Keratinocyte (primary cell): ENCODE measurements around the gene ZBTB11. TPM values are rescaled to one million over a fixed set of nuclear protein-coding genes. Genes with fewer than 3 reads are reported as not detected.
"Not testable (repeated sequence)": the region's sequence is repeated elsewhere in the genome, so short reads cannot be mapped to it uniquely, and the experiment has no call there.

Source experiments
- DNase-seq: peaks from one replicate; pipeline ENCODE4 v3.0.0-alpha.2; 2011; ENCODE audit warnings: low read depth, missing footprints, low spot score
- FAIRE-seq: peaks from 2 replicates; lab custom pipeline; 2011; peaks lifted over from hg19 to GRCh38; lab: Jason Lieb, UNC
- H2AFZ ChIP-seq: 2 replicates; pipeline ENCODE4 v1.6.0; 2012; ENCODE audit warnings: low read length, control low read depth, inconsistent platforms; ENCODE audit not compliant: control insufficient read depth
- H3K27ac ChIP-seq: 2 replicates; pipeline ENCODE4 v1.5.1; 2011; ENCODE audit warnings: low read length; ENCODE audit not compliant: control insufficient read depth, insufficient read depth
- H3K27me3 ChIP-seq: 3 replicates; pipeline ENCODE4 v1.6.0; 2011; ENCODE audit warnings: low read length; ENCODE audit not compliant: control insufficient read depth, insufficient read depth; ENCODE audit errors: extremely low read depth
- H3K36me3 ChIP-seq, 2 experiments: 2 replicates in 1 of 2; 3 replicates in 1 of 2; pipeline ENCODE4 v1.5.1; 2011; ENCODE audit warnings: low read length in 2 of 2, mild to moderate bottlenecking in 1 of 2; ENCODE audit not compliant: control insufficient read depth in 2 of 2, insufficient read depth in 2 of 2; ENCODE audit errors: extremely low read depth in 1 of 2
- H3K4me1 ChIP-seq: 3 replicates; pipeline ENCODE4 v1.5.1; 2011; ENCODE audit warnings: low read length; ENCODE audit not compliant: control insufficient read depth, insufficient read depth; ENCODE audit errors: extremely low read depth
- H3K4me2 ChIP-seq: 3 replicates; pipeline ENCODE4 v1.6.0; 2011; ENCODE audit warnings: low read depth, low read length; ENCODE audit not compliant: control insufficient read depth, insufficient read depth; ENCODE audit errors: extremely low read depth
- H3K4me3 ChIP-seq, 3 experiments: fragments of 200-600 bp in 1 of 3; sonication (generic) in 1 of 3; 2 replicates in 2 of 3; 3 replicates in 1 of 3; pipeline ENCODE4 v1.5.1; 2011 to 2016; ENCODE audit warnings: low read length in 3 of 3, mild to moderate bottlenecking in 3 of 3, control low read depth in 2 of 3, inconsistent platforms in 1 of 3, low read depth in 1 of 3, mixed read lengths in 1 of 3, mixed run types in 1 of 3, moderate library complexity in 1 of 3; ENCODE audit not compliant: control insufficient read depth in 2 of 3, insufficient read depth in 2 of 3; ENCODE audit errors: extremely low read depth in 1 of 3
- H3K79me2 ChIP-seq: 2 replicates; pipeline ENCODE4 v1.6.0; 2012; ENCODE audit warnings: low read length; ENCODE audit not compliant: control insufficient read depth, insufficient read depth
- H3K9ac ChIP-seq: 3 replicates; pipeline ENCODE4 v1.6.0; 2011; ENCODE audit warnings: low read length; ENCODE audit not compliant: control insufficient read depth, insufficient read depth; ENCODE audit errors: extremely low read depth
- H3K9me1 ChIP-seq: 3 replicates; pipeline ENCODE4 v1.6.0; 2011; ENCODE audit warnings: low read length; ENCODE audit not compliant: control insufficient read depth, insufficient read depth; ENCODE audit errors: extremely low read depth
- H3K9me3 ChIP-seq: 2 replicates; pipeline ENCODE4 v1.5.1; 2012; ENCODE audit warnings: low read depth, low read length; ENCODE audit not compliant: control insufficient read depth
- H4K20me1 ChIP-seq: 3 replicates; pipeline ENCODE4 v1.6.0; 2011; ENCODE audit warnings: low read length; ENCODE audit not compliant: control insufficient read depth, insufficient read depth; ENCODE audit errors: extremely low read depth
- CTCF ChIP-seq, 3 experiments: IDR thresholded peaks in 1 of 3; conservative IDR thresholded peaks in 1 of 3; optimal IDR thresholded peaks in 1 of 3; 2 replicates in 2 of 3; 3 replicates in 1 of 3; pipeline versions ENCODE3 to v1.5.1; 2011; ENCODE audit warnings: low read length in 3 of 3, mild to moderate bottlenecking in 3 of 3, moderate library complexity in 2 of 3, control low read depth in 1 of 3, inconsistent platforms in 1 of 3; ENCODE audit not compliant: insufficient read depth in 2 of 3; ENCODE audit errors: extremely low read depth in 1 of 3
- EZH2 ChIP-seq: IDR thresholded peaks from one replicate; pipeline ENCODE4 v1.6.1; 2012; ENCODE audit warnings: inconsistent platforms, mild to moderate bottlenecking, low read length, moderate library complexity
- dilution Hi-C: fragments of 300-500 bp; cut with MboI; formaldehyde crosslinking; loops from one replicate; pipeline ENCODE4 v1.7.0; 2020; ENCODE audit warnings: low sequenced_read_pairs; ENCODE audit not compliant: extremely low pct_ligation_motif_present
- polyA plus RNA-seq, 5 experiments: library from polyadenylated mRNA; depleted of rRNA in 3 of 5; stranded (reverse) in 3 of 5; stranded (forward) in 1 of 5; unstranded in 1 of 5; fragments of >200 nt; gene quantifications; 1 replicate in 1 of 5; 2 replicates in 3 of 5; 3 replicates in 1 of 5; pipeline versions ENCODE4 v1.2.1 to v1.2.3, GENCODE V29; 2011 to 2012; ENCODE audit warnings: missing spikeins in 2 of 5, low read depth in 1 of 5, low replicate concordance in 1 of 5

ZBTB11 gene
- polyA plus RNA-seq, 1 donor (not counting 4 experiments of a cell fraction or from before 2014, with no cell fraction given): 19.7 TPM

GRCh38 chr3:101642441-101642840 lies 34.5 kb downstream of the ZBTB11 start:
- H3K27ac ChIP-seq: no peak overlapping the region
- no peak overlapping the region for H3K4me3 ChIP-seq
- H3K27me3 ChIP-seq: no peaks in the 10 kb centered on the region
- H3K9ac ChIP-seq: no peak overlapping the region
- no peaks in the 10 kb centered on the region for H4K20me1 ChIP-seq
- H3K4me1 ChIP-seq: peaks cover 29% of the 10 kb centered on the region
- no peak overlapping the region for H3K4me2 ChIP-seq
- no peaks in the 10 kb centered on the region for H3K9me1 ChIP-seq
- H3K36me3 ChIP-seq: no peaks in the 10 kb centered on the region
- no peaks in the 10 kb centered on the region for H3K9me3 ChIP-seq
- no peak for FAIRE-seq
- dilution Hi-C loops: no loop called here
- H2AFZ ChIP-seq: no peak overlapping the region
- no peaks in the 10 kb centered on the region for H3K79me2 ChIP-seq
- no peak for DNase-seq
- no peak for TF ChIP-seq EZH2
- TF ChIP-seq CTCF (optimal IDR thresholded peaks at IDR 0.05 in 1 of 3, IDR thresholded peaks at IDR 0.05 in 1 of 3, conservative IDR thresholded peaks at IDR 0.05 in 1 of 3; ENCODE audit: extremely low read depth in 1 of 3, insufficient read depth in 2 of 3, low read length in 3 of 3): no peak

DNA sequence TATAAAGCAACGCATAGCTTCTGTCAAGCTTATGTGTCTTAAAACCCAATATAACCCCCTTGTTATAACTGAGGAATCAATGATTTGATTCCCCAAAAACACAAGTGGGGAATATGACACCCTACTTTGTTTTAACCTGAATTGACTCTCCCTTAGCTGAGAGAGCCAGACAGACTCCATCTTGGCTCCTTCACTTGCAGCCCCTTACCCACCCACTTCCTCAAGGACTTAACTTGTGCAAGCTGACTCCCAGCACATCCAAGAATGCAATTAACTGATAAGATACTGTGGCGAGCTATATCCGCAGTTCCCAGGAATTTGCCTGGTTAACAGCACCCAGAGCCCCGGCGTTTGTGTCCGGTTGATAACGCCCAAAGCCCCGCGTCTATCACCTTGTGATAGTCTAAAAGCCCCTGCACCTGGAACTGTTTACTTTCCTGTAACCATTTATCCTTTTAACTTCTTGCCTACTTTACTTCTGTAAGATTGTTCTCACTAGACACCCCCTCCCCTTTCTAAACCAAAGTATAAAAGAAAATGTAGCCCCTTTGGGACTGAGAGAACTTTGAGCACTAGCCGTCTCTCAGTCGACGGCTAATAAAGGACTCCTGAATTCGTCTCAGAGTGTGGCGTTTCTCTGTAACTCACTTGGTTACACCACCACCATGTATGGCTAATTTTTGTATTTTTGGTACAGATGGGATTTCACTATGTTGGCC lies 35.4 kb downstream of the ZBTB11 start:
- dilution Hi-C loops, H3K27ac ChIP-seq: not testable (repeated sequence)
- H3K4me1 ChIP-seq: peaks cover 20% of the 10 kb centered on the region

GRCh38 chr3:101640256-101640655 lies 36.7 kb downstream of the ZBTB11 start:
- no peak overlapping the region for H2AFZ ChIP-seq
- H3K9me1 ChIP-seq: no peaks in the 10 kb centered on the region
- no peak overlapping the region for H3K4me2 ChIP-seq
- no peak for DNase-seq
- TF ChIP-seq CTCF (optimal IDR thresholded peaks at IDR 0.05 in 1 of 3, IDR thresholded peaks at IDR 0.05 in 1 of 3, conservative IDR thresholded peaks at IDR 0.05 in 1 of 3; ENCODE audit: extremely low read depth in 1 of 3, insufficient read depth in 2 of 3, low read length in 3 of 3): no peak
- no peak for TF ChIP-seq EZH2
- no peak for FAIRE-seq
- no peak overlapping the region for H3K9ac ChIP-seq
- no peaks in the 10 kb centered on the region for H3K9me3 ChIP-seq
- no peak overlapping the region for H3K27ac ChIP-seq
- H3K36me3 ChIP-seq: no peaks in the 10 kb centered on the region
- dilution Hi-C loops: no loop called here
- no peaks in the 10 kb centered on the region for H3K27me3 ChIP-seq
- no peaks in the 10 kb centered on the region for H4K20me1 ChIP-seq
- no peak overlapping the region for H3K4me3 ChIP-seq
- H3K4me1 ChIP-seq: peaks cover 16% of the 10 kb centered on the region
- H3K79me2 ChIP-seq: no peaks in the 10 kb centered on the region

More for the DNA sequence above, 35.4 kb downstream of the ZBTB11 start:
- not testable (repeated sequence) for H3K79me2 ChIP-seq, H3K36me3 ChIP-seq, H2AFZ ChIP-seq, DNase-seq, H3K9me1 ChIP-seq, H3K27me3 ChIP-seq, H3K9ac ChIP-seq, H4K20me1 ChIP-seq, H3K9me3 ChIP-seq, H3K4me2 ChIP-seq, H3K4me3 ChIP-seq, FAIRE-seq
